HepG2 (cell line): ENCODE measurements around the gene CAMKK1. TPM values are rescaled to one million over a fixed set of nuclear protein-coding genes. Genes with fewer than 3 reads are reported as not detected.

Experiments used
- ATAC-seq: fragments of 200-7000 bp; cut with Tn5 transposase; 3 replicates; pipeline ENCODE4 v1.9.1; 2020; ENCODE audit warnings: mild to moderate bottlenecking, moderate library complexity
- BruUV-seq: library from RNA; stranded (reverse); fragments of 400-500 nt; replicated peaks from 2 replicates; lab custom pipeline; 2021; lab: Mats Ljungman, UMichigan
- CTCF ChIA-PET: fragments of 300-600 bp; formaldehyde crosslinking; extraction: SDS; loops from one replicate; lab custom pipeline; 2021; ENCODE audit warnings: low total read pairs, inconsistent platforms, low intra/inter-chr PET ratio; lab: Yijun Ruan, JAX
- POLR2A ChIA-PET: fragments of 350-600 bp; sonication (Branson Sonifier 250); formaldehyde crosslinking; loops from one replicate; lab custom pipeline; 2020; ENCODE audit warnings: antibody characterized with exemption, inconsistent platforms; lab: Yijun Ruan, JAX
- DNase-seq: peaks from one replicate; pipeline ENCODE4 v3.0.0-alpha.2; 2015; ENCODE audit warnings: low spot score
- FAIRE-seq: peaks from 3 replicates; lab custom pipeline; 2011; peaks lifted over from hg19 to GRCh38; lab: Jason Lieb, UNC
- H2AFZ ChIP-seq: one replicate; pipeline ENCODE4 v1.6.1; 2011; ENCODE audit warnings: low read length, inconsistent platforms
- H3K27ac ChIP-seq: fragments of 300-600 bp; 3 replicates; pipeline ENCODE4 v1.8.0; 2011; ENCODE audit warnings: mixed run types, mild to moderate bottlenecking, mixed read lengths, low read length, inconsistent platforms; ENCODE audit not compliant: insufficient read depth; ENCODE audit errors: extremely low read length
- H3K27me3 ChIP-seq, 2 experiments: fragments of 200-600 bp in 1 of 2; 2 replicates in 1 of 2; 3 replicates in 1 of 2; pipeline versions ENCODE4 v1.6.0 to v1.8.0; 2011; ENCODE audit warnings: low read length in 2 of 2, mild to moderate bottlenecking in 2 of 2, moderate library complexity in 2 of 2, inconsistent platforms in 1 of 2; ENCODE audit not compliant: insufficient read depth in 2 of 2, control insufficient read depth in 1 of 2
- H3K36me3 ChIP-seq, 2 experiments: fragments of 200-600 bp in 1 of 2; replicated peaks in 1 of 2; 2 replicates in 1 of 2; 3 replicates in 1 of 2; pipeline versions ENCODE4 v1.5.1 to v1.8.0; 2011; ENCODE audit warnings: low read length in 2 of 2, inconsistent platforms in 1 of 2; ENCODE audit not compliant: insufficient read depth in 2 of 2, control insufficient read depth in 1 of 2
- H3K4me1 ChIP-seq: 2 replicates; pipeline ENCODE4 v1.5.1; 2012; ENCODE audit warnings: low read length, inconsistent platforms; ENCODE audit not compliant: insufficient read depth
- H3K4me2 ChIP-seq: 2 replicates; pipeline ENCODE4 v1.6.0; 2011; ENCODE audit warnings: low read depth, low read length, inconsistent platforms
- H3K4me3 ChIP-seq, 3 experiments: fragments of 200-600 bp in 1 of 3; sonication (generic), shearing (Covaris generic) in 1 of 3; replicated peaks in 1 of 3; 2 replicates each; pipeline ENCODE4 v1.5.1; 2011 to 2016; ENCODE audit warnings: low read length in 3 of 3, inconsistent platforms in 2 of 3, low read depth in 2 of 3, mild to moderate bottlenecking in 2 of 3, control low read depth in 1 of 3, mixed read lengths in 1 of 3; ENCODE audit not compliant: insufficient read depth in 1 of 3
- H3K79me2 ChIP-seq: one replicate; pipeline ENCODE4 v1.6.1; 2011; ENCODE audit warnings: low read length, inconsistent platforms; ENCODE audit not compliant: insufficient read depth
- H3K9ac ChIP-seq: 2 replicates; pipeline ENCODE4 v1.6.0; 2011; ENCODE audit warnings: mild to moderate bottlenecking, low read depth, low read length, inconsistent platforms; ENCODE audit not compliant: insufficient read depth
- H3K9me3 ChIP-seq: 2 replicates; pipeline ENCODE4 v1.5.1; 2012; ENCODE audit warnings: mild to moderate bottlenecking, low read length
- H4K20me1 ChIP-seq: 2 replicates; pipeline ENCODE4 v1.6.0; 2011; ENCODE audit warnings: inconsistent platforms, mild to moderate bottlenecking, low read length, moderate library complexity; ENCODE audit not compliant: insufficient read depth
- HMGXB3 ChIP-seq: sonication (generic); formaldehyde crosslinking; IDR thresholded peaks from 2 replicates; pipeline ENCODE4 v1.4.0; 2020; ENCODE audit warnings: missing genetic modification reagents, borderline replicate concordance
- KLF9 ChIP-seq: IDR thresholded peaks from 2 replicates; pipeline ENCODE4 v1.6.1; 2016; ENCODE audit warnings: low read depth
- MTA1 ChIP-seq: sonication (generic); formaldehyde crosslinking; IDR thresholded peaks from 2 replicates; pipeline ENCODE4 v1.4.0; 2020; ENCODE audit warnings: missing genetic modification reagents, mild to moderate bottlenecking, borderline replicate concordance
- MZF1 ChIP-seq: sonication (generic); formaldehyde crosslinking; IDR thresholded peaks from 2 replicates; pipeline ENCODE4 v1.8.1; 2023; ENCODE audit warnings: mild to moderate bottlenecking, missing genetic modification reagents, borderline replicate concordance
- SP1 ChIP-seq, 2 experiments: fragments of 450-650 bp in 1 of 2; sonication (generic) in 1 of 2; formaldehyde crosslinking in 1 of 2; IDR thresholded peaks; 2 replicates each; pipeline versions ENCODE4 v1.4.0 to v1.6.1; 2016 to 2020; ENCODE audit warnings: missing genetic modification reagents in 1 of 2
- TBL1XR1 ChIP-seq: fragments of 150-350 bp; IDR thresholded peaks from 2 replicates; pipeline ENCODE4 v1.6.1; 2014; ENCODE audit warnings: borderline replicate concordance, low read length; ENCODE audit not compliant: partially characterized antibody
- ZBTB37 ChIP-seq: sonication (generic); formaldehyde crosslinking; IDR thresholded peaks from 2 replicates; pipeline ENCODE4 v1.4.0; 2020; ENCODE audit warnings: mild to moderate bottlenecking, missing genetic modification reagents
- ZFP62 ChIP-seq: sonication (generic); formaldehyde crosslinking; IDR thresholded peaks from 2 replicates; pipeline ENCODE4 v1.4.0; 2020; ENCODE audit warnings: missing genetic modification reagents
- ZNF251 ChIP-seq: sonication (generic); formaldehyde crosslinking; IDR thresholded peaks from 2 replicates; pipeline ENCODE4 v1.9.0; 2021; ENCODE audit warnings: mild to moderate bottlenecking, missing genetic modification reagents
- ZNF546 ChIP-seq: sonication (generic); formaldehyde crosslinking; conservative IDR thresholded peaks from 2 replicates; pipeline ENCODE4 v1.8.1; 2023; ENCODE audit warnings: mild to moderate bottlenecking, missing genetic modification reagents
- WGBS: methylation state at CpG from one replicate; pipeline ENCODE4 v1.1.6; 2017; ENCODE audit warnings: low lambda C conversion rate; 5-methylcytosine and 5-hydroxymethylcytosine counted together
- in situ Hi-C: cut with HindIII; loops from 2 replicates; pipeline ENCODE4 v1.10.0; 2017; ENCODE audit warnings: low pct_unique_long_range_greater_than_20kb; ENCODE audit not compliant: extremely low pct_ligation_motif_present
- intact Hi-C: fragments of 100-400 bp; cut with micrococcal nuclease; formaldehyde crosslinking; loops from one replicate; pipeline ENCODE4 v1.10.0; 2022; ENCODE audit not compliant: unreplicated experiment
- polyA plus RNA-seq, 8 experiments: library from polyadenylated mRNA; depleted of rRNA in 3 of 8; stranded (reverse) in 7 of 8; unstranded in 1 of 8; fragments of >200 nt; fragmentation: Illumina TruSeq in 4 of 8; extraction: Trizol in 4 of 8; gene quantifications; 2 replicates each; pipeline versions ENCODE4 v1.2.1 to v1.2.3, GENCODE V29; 2011 to 2016; ENCODE audit warnings: low read depth in 4 of 8, missing spikeins in 1 of 8, mixed read lengths in 1 of 8; ENCODE audit not compliant: insufficient read depth in 1 of 8
- total RNA-seq, 5 experiments: library from RNA; depleted of rRNA; stranded (reverse); fragments of >200 nt; fragmentation: Illumina TruSeq; extraction: Trizol; gene quantifications; 2 replicates each; pipeline ENCODE4 v1.2.3, GENCODE V29; 2016; ENCODE audit warnings: low read depth in 1 of 5

CAMKK1 gene
- total and polyA plus RNA-seq, 2 of the 13 experiments (the other 11 are each of a cell fraction or from before 2014, with no cell fraction given): 1.5 to 1.6 TPM

- Histone ChIP-seq H3K27ac (no peak overlapping the region), H3K9ac (no peak overlapping the region), H2AFZ (no peak overlapping the region), H3K4me3 (no peak overlapping the region), H3K9me3 (no peaks in the 10 kb centered on the region), H3K4me1 (peaks cover 16% of the 10 kb centered on the region), H4K20me1 (no peaks in the 10 kb centered on the region), H3K36me3 (no peaks in the 10 kb centered on the region), H3K27me3 (peaks cover 7 to 26% of the 10 kb centered on the region in 2 experiments), H3K79me2 (no peaks in the 10 kb centered on the region), H3K4me2 (no peak overlapping the region)
- CTCF ChIA-PET: no interaction called here
- ATAC-seq (no peak), FAIRE-seq (no peak), DNase-seq (no peak)
- no CpG with 5 or more reads among the region's 11 CpGs for WGBS
- no peak for TF ChIP-seq ZNF251 (CRISPR knock-in tag)
- TF ChIP-seq ZNF546 (CRISPR knock-in tag): no peak
- no peak for TF ChIP-seq ZBTB37 (CRISPR knock-in tag)
- no peak for TF ChIP-seq TBL1XR1
- TF ChIP-seq KLF9 (CRISPR knock-in tag): no peak
- POLR2A ChIA-PET: interaction anchor here (1.2 to 3.9 kb wide), 2 partner anchors 11 to 25 kb away, joined by 5 to 47 read pairs; partner anchors contain the start of gene CAMKK1
- no TSS peak for BruUV-seq
- in situ Hi-C loops (loop anchor here (10.0 kb wide), 1 partner anchor 170 kb away; no protein-coding TSS in a partner anchor), intact Hi-C loops (loop anchor here (5.0 to 10.0 kb wide), 2 partner anchors 58 to 170 kb away; partner anchors contain the start of gene NCBP3)
Measured at GRCh38 chr17:3905017-3905520, 12.2 kb upstream of the CAMKK1 start.

GRCh38 chr17:3904501-3904900 is 11.6 kb upstream of the CAMKK1 start:
- Histone ChIP-seq H2AFZ (no peak overlapping the region), H3K4me2 (peak overlapping the region; percentile 77), H4K20me1 (no peaks in the 10 kb centered on the region), H3K4me1 (peaks cover 16% of the 10 kb centered on the region), H3K4me3 (peak overlapping the region in 1 of 3 experiments; percentile 67; a peak in 1 of 6 replicates), H3K27ac (no peak overlapping the region)
- ATAC-seq (no peak; the same call in 2 of the 3 replicates), FAIRE-seq (no peak)
- POLR2A ChIA-PET: interaction anchor here (0.8 to 3.9 kb wide), 7 partner anchors 9 to 239 kb away, joined by 4 to 47 read pairs (median 5); partner anchors contain the start of genes CAMKK1, CYB5D2, NCBP3 and ZZEF1
- in situ Hi-C loops: loop anchor here (10.0 kb wide), 1 partner anchor 170 kb away; no protein-coding TSS in a partner anchor
- intact Hi-C loops: loop anchor here (10.0 kb wide), 1 partner anchor 170 kb away; no protein-coding TSS in a partner anchor
- 66% methylated on average over 7 of the region's 15 CpGs for WGBS
- no peak for TF ChIP-seq SP1 (IDR thresholded peaks at IDR 0.05)
- TF ChIP-seq SP1 (CRISPR knock-in tag; IDR thresholded peaks at IDR 0.05): no peak
- no peak for TF ChIP-seq MZF1 (CRISPR knock-in tag)
- no peak for TF ChIP-seq HMGXB3
- no peak for TF ChIP-seq ZFP62 (CRISPR knock-in tag)
- no peak for TF ChIP-seq MTA1 (CRISPR knock-in tag)
- TF ChIP-seq, all 625 proteins: peak for 0
- no peak for DNase-seq
- H3K79me2 ChIP-seq: no peaks in the 10 kb centered on the region
- H3K9me3 ChIP-seq: no peaks in the 10 kb centered on the region
- H3K27me3 ChIP-seq: peaks cover 7 to 26% of the 10 kb centered on the region in 2 experiments
- H3K36me3 ChIP-seq: no peaks in the 10 kb centered on the region
- no TSS peak for BruUV-seq
- CTCF ChIA-PET: no interaction called here
- H3K9ac ChIP-seq: no peak overlapping the region
